ENCODE measurements around the gene PMEPA1.

DNA sequence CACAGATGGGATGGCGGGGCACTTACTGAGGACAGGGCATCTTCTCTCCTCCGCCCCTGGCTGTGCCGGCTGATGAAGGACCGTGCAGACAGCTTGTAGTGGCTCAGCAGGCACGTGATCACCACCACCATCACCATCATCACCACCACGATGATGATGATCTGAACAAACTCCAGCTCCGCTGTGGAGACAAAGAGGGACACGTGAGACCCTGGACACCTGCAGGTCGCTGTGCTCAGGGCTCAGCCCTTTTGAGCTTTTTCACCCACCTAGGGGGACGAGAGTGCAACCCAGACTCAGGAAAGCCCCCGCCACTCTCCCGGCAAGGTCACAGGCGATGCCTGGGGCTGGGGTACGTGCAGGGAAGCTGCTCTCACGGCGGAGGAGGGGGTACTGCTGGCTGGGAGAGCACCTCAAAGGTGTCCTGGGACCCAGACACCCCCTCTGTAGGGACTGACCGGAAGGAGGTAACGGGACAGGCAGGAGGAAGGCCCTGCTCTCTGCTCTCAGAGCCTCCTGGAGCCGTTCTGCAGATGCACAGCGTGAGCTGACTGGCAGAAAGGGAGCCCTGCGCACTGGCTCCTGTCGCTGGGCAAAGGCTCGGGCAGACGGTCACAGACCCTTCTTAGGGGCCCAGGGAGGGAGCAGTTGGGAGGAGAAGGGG lies 50.2 kb downstream of the PMEPA1 start:
- TF ChIP-seq, protein P1, sequence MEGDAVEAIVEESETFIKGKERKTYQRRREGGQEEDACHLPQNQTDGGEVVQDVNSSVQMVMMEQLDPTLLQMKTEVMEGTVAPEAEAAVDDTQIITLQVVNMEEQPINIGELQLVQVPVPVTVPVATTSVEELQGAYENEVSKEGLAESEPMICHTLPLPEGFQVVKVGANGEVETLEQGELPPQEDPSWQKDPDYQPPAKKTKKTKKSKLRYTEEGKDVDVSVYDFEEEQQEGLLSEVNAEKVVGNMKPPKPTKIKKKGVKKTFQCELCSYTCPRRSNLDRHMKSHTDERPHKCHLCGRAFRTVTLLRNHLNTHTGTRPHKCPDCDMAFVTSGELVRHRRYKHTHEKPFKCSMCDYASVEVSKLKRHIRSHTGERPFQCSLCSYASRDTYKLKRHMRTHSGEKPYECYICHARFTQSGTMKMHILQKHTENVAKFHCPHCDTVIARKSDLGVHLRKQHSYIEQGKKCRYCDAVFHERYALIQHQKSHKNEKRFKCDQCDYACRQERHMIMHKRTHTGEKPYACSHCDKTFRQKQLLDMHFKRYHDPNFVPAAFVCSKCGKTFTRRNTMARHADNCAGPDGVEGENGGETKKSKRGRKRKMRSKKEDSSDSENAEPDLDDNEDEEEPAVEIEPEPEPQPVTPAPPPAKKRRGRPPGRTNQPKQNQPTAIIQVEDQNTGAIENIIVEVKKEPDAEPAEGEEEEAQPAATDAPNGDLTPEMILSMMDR (conservative IDR thresholded peaks at IDR 0.05; ENCODE audit: low read length): no peak
- TF ChIP-seq EZH2phosphoT487 (IDR thresholded peaks at IDR 0.05; ENCODE audit: borderline replicate concordance, low read depth, low read length): no peak

All from OCI-LY7 (cell line).